Panc1 (cell line): Measurements from ENCODE around the gene INAVA. TPM values are rescaled to one million over a fixed set of nuclear protein-coding genes. Genes with fewer than 3 reads are reported as not detected.

Experiments
- ATAC-seq: fragments of 200-7000 bp; cut with Tn5 transposase; 2 replicates; pipeline ENCODE4 v1.9.1; 2020; ENCODE audit warnings: mild to moderate bottlenecking, moderate library complexity
- BruUV-seq: library from RNA; stranded (reverse); fragments of 400-500 nt; replicated peaks from 2 replicates; lab custom pipeline; 2021; lab: Mats Ljungman, UMichigan
- CTCF ChIA-PET: fragments of 300-600 bp; sonication (Branson Sonifier 250); formaldehyde crosslinking; loops from one replicate; lab custom pipeline; 2022; ENCODE audit warnings: antibody characterized with exemption; lab: Charles Lee
- POLR2A ChIA-PET: fragments of 300-600 bp; sonication (Branson Sonifier 250); formaldehyde crosslinking; loops from one replicate; lab custom pipeline; 2022; ENCODE audit warnings: antibody characterized with exemption; lab: Charles Lee
- DNase-seq: peaks from one replicate; pipeline ENCODE4 v3.0.0-alpha.2; 2010; ENCODE audit warnings: low read depth, low spot score
- H3K27ac ChIP-seq: 2 replicates; pipeline ENCODE4 v1.5.1; 2011; ENCODE audit warnings: mild to moderate bottlenecking, low read length, inconsistent platforms
- H3K27me3 ChIP-seq: fragments of 200-500 bp; sonication (Bioruptor generic); 2 replicates; pipeline ENCODE4 v1.6.0; 2014; ENCODE audit warnings: low read length, inconsistent platforms; ENCODE audit not compliant: control insufficient read depth, insufficient read depth
- H3K36me3 ChIP-seq: fragments of 200-500 bp; sonication (Bioruptor generic); 2 replicates; pipeline ENCODE4 v1.5.1; 2014; ENCODE audit warnings: inconsistent platforms, mild to moderate bottlenecking, low read length, moderate library complexity; ENCODE audit not compliant: control insufficient read depth, insufficient read depth
- H3K4me1 ChIP-seq: 2 replicates; pipeline ENCODE4 v1.5.1; 2011; ENCODE audit warnings: inconsistent platforms, mild to moderate bottlenecking, low read length, moderate library complexity; ENCODE audit not compliant: control insufficient read depth, insufficient read depth
- H3K4me3 ChIP-seq, 2 experiments: 2 replicates each; pipeline ENCODE4 v1.5.1; 2011 to 2012; ENCODE audit warnings: low read depth in 2 of 2, low read length in 2 of 2, mild to moderate bottlenecking in 2 of 2, inconsistent platforms in 1 of 2, moderate library complexity in 1 of 2
- H3K9me3 ChIP-seq: fragments of 200-500 bp; sonication (Bioruptor generic); 2 replicates; pipeline ENCODE4 v1.5.1; 2014; ENCODE audit warnings: low read depth, mild to moderate bottlenecking, inconsistent platforms, low read length, moderate library complexity; ENCODE audit not compliant: control insufficient read depth, insufficient read depth
- POLR2AphosphoS5 ChIP-seq: IDR thresholded peaks from 2 replicates; pipeline ENCODE4 v1.6.1; 2012; ENCODE audit warnings: mild to moderate bottlenecking, low read depth, low read length, moderate library complexity
- SIN3A ChIP-seq: IDR thresholded peaks from 2 replicates; pipeline ENCODE4 v1.6.1; 2012; ENCODE audit warnings: low read depth, mild to moderate bottlenecking, low read length, moderate library complexity, borderline replicate concordance; ENCODE audit not compliant: insufficient read depth
- TCF7L2 ChIP-seq: IDR thresholded peaks from 2 replicates; pipeline ENCODE4 v1.6.1; 2011; ENCODE audit warnings: mild to moderate bottlenecking, low read depth, low read length, inconsistent platforms
- in situ Hi-C: cut with HindIII; loops from 2 replicates; pipeline ENCODE4 v1.10.0; 2016; ENCODE audit warnings: low sequenced_read_pairs, low pct_unique_long_range_greater_than_20kb
- intact Hi-C: fragments of 100-400 bp; cut with micrococcal nuclease; formaldehyde crosslinking; loops from one replicate; pipeline ENCODE4 v1.10.0; 2022; ENCODE audit not compliant: unreplicated experiment
- total RNA-seq: library from RNA; stranded (reverse); gene quantifications from one replicate; pipeline ENCODE4 v1.2.1, GENCODE V29; 2021; ENCODE audit not compliant: unreplicated experiment
- TF ChIP-seq, protein P1 (sequence below), 2 experiments: IDR thresholded peaks; 2 replicates each; pipeline ENCODE4 v1.6.1; 2011 to 2012; ENCODE audit warnings: low read depth in 2 of 2, control low read depth in 1 of 2, low read length in 1 of 2, mild to moderate bottlenecking in 1 of 2, moderate library complexity in 1 of 2; ENCODE audit not compliant: insufficient read depth in 1 of 2
- TF ChIP-seq, protein P2 (sequence below): fragments of 450-650 bp; IDR thresholded peaks from 2 replicates; pipeline ENCODE4 v1.5.1; 2017; ENCODE audit warnings: mild to moderate bottlenecking

The INAVA gene
- total RNA-seq, 1 experiment from 2014 or later = 3.6 TPM

DNA sequence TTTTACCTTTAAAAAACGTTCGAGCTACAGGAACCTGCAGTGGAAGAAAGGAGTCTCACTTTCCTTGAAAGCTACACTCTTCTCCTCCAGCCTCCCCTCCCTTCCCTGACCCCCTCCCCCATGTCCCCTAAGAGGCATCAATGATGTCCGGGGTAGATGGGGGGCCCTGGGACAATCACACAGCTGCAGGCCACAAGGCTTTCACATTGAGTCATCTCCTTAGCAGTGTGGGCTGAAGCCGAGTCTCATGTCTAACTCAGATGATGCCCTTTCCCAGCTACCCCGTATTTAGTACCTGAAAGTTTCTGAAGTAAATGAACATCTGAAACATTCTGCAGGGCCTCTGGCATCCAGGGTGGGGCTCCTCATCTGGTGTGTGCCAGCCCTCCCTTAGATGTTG is 28.2 kb upstream of the INAVA start:
- in situ Hi-C loops = no loop called here
- intact Hi-C loops = no loop called here
- DNase-seq = no peak
- ATAC-seq = 0 out of 2 replicates have a peak, but pooled peaks have one; percentile 31
- no peaks in the 10 kb centered on the region for H3K36me3 ChIP-seq
- H3K27ac ChIP-seq = no peak overlapping the region
- no peaks in the 10 kb centered on the region for H3K9me3 ChIP-seq
- no peaks in the 10 kb centered on the region for H3K27me3 ChIP-seq
- no peak overlapping the region for H3K4me3 ChIP-seq
- H3K4me1 ChIP-seq = no peaks in the 10 kb centered on the region; the same call in 1 of the 2 replicates
- ChIA-PET POLR2A (no interaction called here), CTCF (no interaction called here)
- no TSS peak for BruUV-seq
- TF ChIP-seq TCF7L2 (no peak), POLR2AphosphoS5 (no peak), SIN3A (no peak)
- TF ChIP-seq, protein P1, sequence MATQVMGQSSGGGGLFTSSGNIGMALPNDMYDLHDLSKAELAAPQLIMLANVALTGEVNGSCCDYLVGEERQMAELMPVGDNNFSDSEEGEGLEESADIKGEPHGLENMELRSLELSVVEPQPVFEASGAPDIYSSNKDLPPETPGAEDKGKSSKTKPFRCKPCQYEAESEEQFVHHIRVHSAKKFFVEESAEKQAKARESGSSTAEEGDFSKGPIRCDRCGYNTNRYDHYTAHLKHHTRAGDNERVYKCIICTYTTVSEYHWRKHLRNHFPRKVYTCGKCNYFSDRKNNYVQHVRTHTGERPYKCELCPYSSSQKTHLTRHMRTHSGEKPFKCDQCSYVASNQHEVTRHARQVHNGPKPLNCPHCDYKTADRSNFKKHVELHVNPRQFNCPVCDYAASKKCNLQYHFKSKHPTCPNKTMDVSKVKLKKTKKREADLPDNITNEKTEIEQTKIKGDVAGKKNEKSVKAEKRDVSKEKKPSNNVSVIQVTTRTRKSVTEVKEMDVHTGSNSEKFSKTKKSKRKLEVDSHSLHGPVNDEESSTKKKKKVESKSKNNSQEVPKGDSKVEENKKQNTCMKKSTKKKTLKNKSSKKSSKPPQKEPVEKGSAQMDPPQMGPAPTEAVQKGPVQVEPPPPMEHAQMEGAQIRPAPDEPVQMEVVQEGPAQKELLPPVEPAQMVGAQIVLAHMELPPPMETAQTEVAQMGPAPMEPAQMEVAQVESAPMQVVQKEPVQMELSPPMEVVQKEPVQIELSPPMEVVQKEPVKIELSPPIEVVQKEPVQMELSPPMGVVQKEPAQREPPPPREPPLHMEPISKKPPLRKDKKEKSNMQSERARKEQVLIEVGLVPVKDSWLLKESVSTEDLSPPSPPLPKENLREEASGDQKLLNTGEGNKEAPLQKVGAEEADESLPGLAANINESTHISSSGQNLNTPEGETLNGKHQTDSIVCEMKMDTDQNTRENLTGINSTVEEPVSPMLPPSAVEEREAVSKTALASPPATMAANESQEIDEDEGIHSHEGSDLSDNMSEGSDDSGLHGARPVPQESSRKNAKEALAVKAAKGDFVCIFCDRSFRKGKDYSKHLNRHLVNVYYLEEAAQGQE (IDR thresholded peaks at IDR 0.05; ENCODE audit: insufficient read depth in 1 of 2, low read depth in 2 of 2, low read length in 1 of 2) = no peak
- TF ChIP-seq, protein P2, sequence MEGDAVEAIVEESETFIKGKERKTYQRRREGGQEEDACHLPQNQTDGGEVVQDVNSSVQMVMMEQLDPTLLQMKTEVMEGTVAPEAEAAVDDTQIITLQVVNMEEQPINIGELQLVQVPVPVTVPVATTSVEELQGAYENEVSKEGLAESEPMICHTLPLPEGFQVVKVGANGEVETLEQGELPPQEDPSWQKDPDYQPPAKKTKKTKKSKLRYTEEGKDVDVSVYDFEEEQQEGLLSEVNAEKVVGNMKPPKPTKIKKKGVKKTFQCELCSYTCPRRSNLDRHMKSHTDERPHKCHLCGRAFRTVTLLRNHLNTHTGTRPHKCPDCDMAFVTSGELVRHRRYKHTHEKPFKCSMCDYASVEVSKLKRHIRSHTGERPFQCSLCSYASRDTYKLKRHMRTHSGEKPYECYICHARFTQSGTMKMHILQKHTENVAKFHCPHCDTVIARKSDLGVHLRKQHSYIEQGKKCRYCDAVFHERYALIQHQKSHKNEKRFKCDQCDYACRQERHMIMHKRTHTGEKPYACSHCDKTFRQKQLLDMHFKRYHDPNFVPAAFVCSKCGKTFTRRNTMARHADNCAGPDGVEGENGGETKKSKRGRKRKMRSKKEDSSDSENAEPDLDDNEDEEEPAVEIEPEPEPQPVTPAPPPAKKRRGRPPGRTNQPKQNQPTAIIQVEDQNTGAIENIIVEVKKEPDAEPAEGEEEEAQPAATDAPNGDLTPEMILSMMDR = no peak

DNA sequence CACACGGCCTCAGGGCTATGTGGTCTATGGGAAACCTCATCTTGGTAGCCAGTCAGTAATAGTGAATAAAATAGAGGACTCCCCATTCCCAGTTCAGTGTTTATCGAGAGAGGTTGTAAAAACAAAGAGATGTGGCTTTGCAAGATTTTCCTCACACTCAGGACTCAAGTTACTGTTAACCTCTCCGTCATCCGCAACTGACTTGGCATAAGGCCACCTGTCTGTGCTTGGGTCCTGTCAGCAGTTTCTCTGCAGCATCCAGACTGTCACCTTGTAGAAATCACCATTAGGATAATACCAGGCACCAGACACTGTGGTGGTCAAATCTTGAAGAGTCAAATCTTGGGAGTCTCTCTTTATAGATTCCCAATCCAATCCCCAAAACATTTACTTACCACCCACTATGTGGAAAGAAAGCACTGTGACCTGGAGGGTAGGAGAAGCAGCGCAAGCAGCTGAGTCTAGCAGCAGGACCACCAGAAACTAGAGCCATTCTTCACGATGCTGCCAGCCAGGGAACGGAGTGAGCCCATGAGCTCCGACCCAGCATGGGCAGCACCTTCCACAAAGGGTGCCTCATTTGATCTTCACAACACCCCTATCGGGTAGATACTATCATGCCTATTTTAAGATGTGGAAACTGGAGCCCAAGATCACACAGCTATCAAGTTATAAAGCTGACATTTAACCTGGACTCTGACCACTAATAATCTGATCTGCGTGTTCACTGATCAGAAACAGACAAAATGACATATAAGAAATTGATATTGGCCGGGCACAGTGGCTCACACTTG is 27.5 kb upstream of the INAVA start:
- POLR2A ChIA-PET = no interaction called here

More for the DNA sequence above, 27.5 kb upstream of the INAVA start:
- in situ Hi-C loops (no loop called here), intact Hi-C loops (no loop called here)
- CTCF ChIA-PET = no interaction called here
- Histone ChIP-seq H3K9me3 (no peaks in the 10 kb centered on the region), H3K36me3 (no peaks in the 10 kb centered on the region), H3K27me3 (no peaks in the 10 kb centered on the region), H3K4me1 (no peaks in the 10 kb centered on the region; the same call in 1 of the 2 replicates), H3K4me3 (no peak overlapping the region), H3K27ac (no peak overlapping the region)
- TF ChIP-seq POLR2AphosphoS5 = peak; percentile 18; the same call in 1 of the 2 replicates
- TF ChIP-seq SIN3A = no peak
- no peak for TF ChIP-seq TCF7L2
- TF ChIP-seq, protein P2 = no peak
- TF ChIP-seq, protein P1 (IDR thresholded peaks at IDR 0.05; ENCODE audit: insufficient read depth in 1 of 2, low read depth in 2 of 2, low read length in 1 of 2) = no peak
- BruUV-seq = no TSS peak
- 0 out of 2 replicates have a peak, but pooled peaks have one; percentile 13 for ATAC-seq
- no peak for DNase-seq
